GM21723 (cell line): ENCODE measurements around the gene DDX5.

Experiments used
- ATAC-seq: cut with Tn5 transposase; IDR thresholded peaks from one replicate; pipeline ENCODE4 v1.9.1; 2021; ENCODE audit warnings: mild to moderate bottlenecking, moderate library complexity; ENCODE audit not compliant: unreplicated experiment

The DDX5 gene

DNA sequence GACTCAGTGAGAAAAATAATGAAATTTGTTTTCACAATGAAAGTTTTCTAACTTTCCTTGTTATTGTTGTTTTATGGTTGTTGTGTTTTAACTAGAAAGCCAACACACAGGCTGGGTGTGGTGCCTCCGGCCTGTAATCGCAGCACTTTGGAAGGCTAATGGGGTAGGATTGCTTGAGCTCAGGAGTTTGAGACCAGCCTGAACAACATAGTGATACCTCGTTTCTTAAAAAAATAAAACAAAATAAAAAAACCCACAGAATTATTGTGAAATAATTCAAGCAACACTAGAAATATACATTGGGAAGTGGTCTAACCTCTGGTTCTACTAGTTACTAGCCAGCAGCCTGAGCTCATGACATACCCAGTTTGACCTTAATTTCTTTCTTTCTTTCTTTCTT, 56.5 kb downstream of the DDX5 start:
- ATAC-seq = no peak

- ATAC-seq = peak; percentile 74
These were observed 57.2 kb downstream of the DDX5 start, which contains the start of gene MILR1 for GRCh38 chr17:64448665-64449512. MILR1 (plus strand) TSS chr17:64449115; CDS start chr17:64449169, 54 bp downstream.
